ENCODE data around the gene RPP14. TPM values are rescaled to one million over a fixed set of nuclear protein-coding genes. Genes with fewer than 3 reads are reported as not detected.

Gene RPP14
- total RNA-seq, 1 donor from 2014 or later = 17.9 TPM

DNA sequence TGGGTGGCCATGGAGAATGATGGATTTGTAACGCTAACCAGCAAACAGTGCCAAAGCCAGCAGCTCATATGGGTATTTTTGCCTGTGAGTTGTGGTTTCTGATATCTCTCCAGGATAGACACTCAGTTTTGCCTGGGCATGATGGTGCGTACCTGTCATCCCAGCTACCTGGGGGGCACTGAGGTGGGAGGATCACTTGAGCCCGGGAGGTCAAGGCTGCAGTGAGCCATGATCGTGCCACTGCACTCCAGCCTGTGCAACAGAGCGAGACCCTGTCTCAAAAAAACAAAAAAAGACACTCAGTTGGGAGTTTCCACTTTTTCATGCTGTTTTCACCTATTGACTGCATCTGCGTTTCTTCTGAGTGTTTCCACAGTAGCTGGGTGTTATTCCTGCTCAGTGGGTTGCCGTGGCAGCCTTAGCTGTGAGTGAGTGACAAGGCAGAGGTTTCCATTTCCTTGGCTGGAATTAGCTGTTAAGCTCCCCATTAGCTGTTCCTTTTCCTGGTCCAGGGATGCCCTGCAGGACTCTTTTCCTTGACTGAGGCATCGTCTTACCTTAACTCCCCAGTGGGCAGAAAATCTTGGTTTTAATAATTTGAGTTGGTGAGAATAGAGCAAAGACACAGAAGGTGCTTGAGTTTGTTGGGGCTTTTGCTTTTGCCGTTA is 14.2 kb upstream of the RPP14 start:
- no peaks in the 10 kb centered on the region for H3K36me3 Mint-ChIP-seq (ENCODE audit: unreplicated experiment)
- no peak overlapping the region for H3K4me3 Mint-ChIP-seq (ENCODE audit: unreplicated experiment)
- H3K27ac Mint-ChIP-seq (ENCODE audit: unreplicated experiment) = no peak overlapping the region
- no peak for DNase-seq (ENCODE audit: extremely low spot score, unreplicated experiment)
- no peaks in the 10 kb centered on the region for H3K9me3 Mint-ChIP-seq (ENCODE audit: unreplicated experiment)
- peaks cover 4% of the 10 kb centered on the region for H3K4me1 Mint-ChIP-seq (ENCODE audit: unreplicated experiment)
- TF ChIP-seq, protein P1, sequence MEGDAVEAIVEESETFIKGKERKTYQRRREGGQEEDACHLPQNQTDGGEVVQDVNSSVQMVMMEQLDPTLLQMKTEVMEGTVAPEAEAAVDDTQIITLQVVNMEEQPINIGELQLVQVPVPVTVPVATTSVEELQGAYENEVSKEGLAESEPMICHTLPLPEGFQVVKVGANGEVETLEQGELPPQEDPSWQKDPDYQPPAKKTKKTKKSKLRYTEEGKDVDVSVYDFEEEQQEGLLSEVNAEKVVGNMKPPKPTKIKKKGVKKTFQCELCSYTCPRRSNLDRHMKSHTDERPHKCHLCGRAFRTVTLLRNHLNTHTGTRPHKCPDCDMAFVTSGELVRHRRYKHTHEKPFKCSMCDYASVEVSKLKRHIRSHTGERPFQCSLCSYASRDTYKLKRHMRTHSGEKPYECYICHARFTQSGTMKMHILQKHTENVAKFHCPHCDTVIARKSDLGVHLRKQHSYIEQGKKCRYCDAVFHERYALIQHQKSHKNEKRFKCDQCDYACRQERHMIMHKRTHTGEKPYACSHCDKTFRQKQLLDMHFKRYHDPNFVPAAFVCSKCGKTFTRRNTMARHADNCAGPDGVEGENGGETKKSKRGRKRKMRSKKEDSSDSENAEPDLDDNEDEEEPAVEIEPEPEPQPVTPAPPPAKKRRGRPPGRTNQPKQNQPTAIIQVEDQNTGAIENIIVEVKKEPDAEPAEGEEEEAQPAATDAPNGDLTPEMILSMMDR (IDR thresholded peaks at IDR 0.05) = no peak
- H3K27me3 Mint-ChIP-seq (ENCODE audit: unreplicated experiment) = no peaks in the 10 kb centered on the region

DNA sequence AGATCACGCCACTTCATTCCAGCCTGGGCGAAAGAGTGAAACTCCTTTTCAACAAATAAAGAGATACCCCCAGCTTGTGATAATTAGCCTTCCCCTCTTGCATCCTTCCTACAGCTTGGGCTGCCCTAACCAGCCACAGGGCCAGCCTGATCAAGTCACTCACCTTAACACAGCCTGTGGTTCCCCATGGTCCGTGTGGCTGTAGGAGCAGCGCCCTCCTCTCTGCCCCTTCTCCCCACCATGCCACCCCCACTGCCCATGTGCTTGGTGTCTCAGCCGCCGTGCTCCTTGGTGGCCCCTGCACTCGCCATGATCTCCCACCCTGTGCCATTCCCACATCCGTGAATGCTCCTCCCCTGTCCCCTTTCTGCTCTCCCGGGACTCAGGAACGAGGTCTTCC is 13.2 kb upstream of the RPP14 start:
- H3K27ac Mint-ChIP-seq (ENCODE audit: unreplicated experiment) = no peak overlapping the region
- H3K4me3 Mint-ChIP-seq (ENCODE audit: unreplicated experiment) = no peak overlapping the region
- H3K9me3 Mint-ChIP-seq (ENCODE audit: unreplicated experiment) = no peaks in the 10 kb centered on the region
- no peak for DNase-seq (ENCODE audit: extremely low spot score, unreplicated experiment)
- H3K4me1 Mint-ChIP-seq (ENCODE audit: unreplicated experiment) = peaks cover 4% of the 10 kb centered on the region
- no peaks in the 10 kb centered on the region for H3K36me3 Mint-ChIP-seq (ENCODE audit: unreplicated experiment)
- H3K27me3 Mint-ChIP-seq (ENCODE audit: unreplicated experiment) = no peaks in the 10 kb centered on the region
- TF ChIP-seq, protein P1 (IDR thresholded peaks at IDR 0.05) = no peak

DNA sequence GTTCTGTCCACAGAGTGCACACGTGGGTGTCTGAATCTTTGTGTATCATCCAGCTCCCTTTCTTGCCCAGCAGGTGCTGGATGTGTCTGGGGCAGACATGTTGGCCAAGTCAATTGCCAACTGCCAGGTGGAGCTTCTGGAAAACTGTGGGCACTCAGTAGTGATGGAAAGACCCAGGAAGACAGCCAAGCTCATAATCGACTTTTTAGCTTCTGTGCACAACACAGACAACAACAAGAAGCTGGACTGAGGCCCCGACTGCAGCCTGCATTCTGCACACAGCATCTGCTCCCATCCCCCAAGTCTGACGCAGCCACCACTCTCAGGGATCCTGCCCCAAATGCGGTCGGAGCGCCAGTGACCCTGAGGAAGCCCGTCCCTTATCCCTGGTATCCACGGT is 12.5 kb upstream of the RPP14 start:
- no peak for DNase-seq (ENCODE audit: extremely low spot score, unreplicated experiment)
- H3K9me3 Mint-ChIP-seq (ENCODE audit: unreplicated experiment) = no peaks in the 10 kb centered on the region
- no peak overlapping the region for H3K27ac Mint-ChIP-seq (ENCODE audit: unreplicated experiment)
- H3K27me3 Mint-ChIP-seq (ENCODE audit: unreplicated experiment) = no peaks in the 10 kb centered on the region
- H3K4me1 Mint-ChIP-seq (ENCODE audit: unreplicated experiment) = peaks cover 4% of the 10 kb centered on the region
- H3K4me3 Mint-ChIP-seq (ENCODE audit: unreplicated experiment) = no peak overlapping the region
- no peaks in the 10 kb centered on the region for H3K36me3 Mint-ChIP-seq (ENCODE audit: unreplicated experiment)
- TF ChIP-seq, protein P1 (IDR thresholded peaks at IDR 0.05) = no peak

DNA sequence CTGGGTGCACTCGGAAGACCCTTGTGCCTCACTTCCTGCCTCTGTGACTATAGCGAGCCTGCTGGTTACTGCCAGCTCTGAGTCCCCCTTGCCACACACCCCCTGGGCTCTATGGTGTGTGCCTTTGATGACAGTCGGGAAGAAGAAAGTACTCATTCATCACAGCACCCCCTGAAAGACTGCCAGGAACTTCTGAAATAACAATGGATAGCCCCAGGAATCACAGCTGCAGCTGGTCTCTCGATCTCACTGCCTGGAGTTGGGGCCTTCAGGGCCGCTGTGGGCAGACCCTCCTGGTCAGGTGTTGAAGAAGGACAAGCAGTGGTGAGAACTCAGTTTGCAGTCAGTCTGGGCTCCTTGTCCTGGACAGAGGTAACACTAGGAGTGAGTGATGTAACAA is 9.8 kb upstream of the RPP14 start:
- Mint-ChIP-seq H3K36me3 (ENCODE audit: unreplicated experiment) (no peaks in the 10 kb centered on the region), H3K27me3 (ENCODE audit: unreplicated experiment) (peaks cover 10% of the 10 kb centered on the region), H3K9me3 (ENCODE audit: unreplicated experiment) (no peaks in the 10 kb centered on the region), H3K4me3 (ENCODE audit: unreplicated experiment) (no peak overlapping the region), H3K27ac (ENCODE audit: unreplicated experiment) (no peak overlapping the region), H3K4me1 (ENCODE audit: unreplicated experiment) (peaks cover 6% of the 10 kb centered on the region)
- no peak for DNase-seq (ENCODE audit: extremely low spot score, unreplicated experiment)
- TF ChIP-seq, protein P1 (IDR thresholded peaks at IDR 0.05) = no peak

DNA sequence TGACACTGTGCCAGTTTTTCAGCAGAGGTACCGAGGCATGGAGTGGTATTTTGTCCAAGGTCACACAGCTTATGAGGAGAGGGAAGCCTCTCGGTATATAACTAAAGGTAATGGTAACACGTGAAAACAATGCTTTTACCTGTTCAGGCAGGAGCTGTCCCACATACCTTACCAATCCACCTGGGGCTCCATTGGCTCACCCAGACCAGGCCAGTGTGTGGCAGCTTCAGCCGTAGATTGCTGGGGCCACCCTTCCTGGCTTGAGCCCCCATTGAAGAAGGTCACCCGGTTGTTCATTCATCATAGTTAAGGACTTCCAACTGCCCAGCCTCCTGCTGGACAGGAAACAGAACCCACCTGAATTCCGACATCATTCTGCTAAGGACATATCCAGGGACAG is 9.2 kb upstream of the RPP14 start:
- H3K27ac Mint-ChIP-seq (ENCODE audit: unreplicated experiment) = no peak overlapping the region
- no peak overlapping the region for H3K4me3 Mint-ChIP-seq (ENCODE audit: unreplicated experiment)
- TF ChIP-seq, protein P1 (IDR thresholded peaks at IDR 0.05) = no peak
- no peaks in the 10 kb centered on the region for H3K9me3 Mint-ChIP-seq (ENCODE audit: unreplicated experiment)
- no peaks in the 10 kb centered on the region for H3K36me3 Mint-ChIP-seq (ENCODE audit: unreplicated experiment)
- peaks cover 6% of the 10 kb centered on the region for H3K4me1 Mint-ChIP-seq (ENCODE audit: unreplicated experiment)
- no peak for DNase-seq (ENCODE audit: extremely low spot score, unreplicated experiment)
- H3K27me3 Mint-ChIP-seq (ENCODE audit: unreplicated experiment) = peaks cover 16% of the 10 kb centered on the region

All from osteocyte (in vitro differentiated cells).